ENCODE data around the gene DOK3.

DOK3 gene

GRCh38 chr5:177509381-177509951 lies at the start of gene DOK3:
Gene DOK3 (minus strand): TSS chr5:177509826. CDS start chr5:177509540, 286 bp downstream.
- peak within 1 kb of the TSS; percentile 29 for H3K4me3 ChIP-seq (ENCODE audit: low read depth, low read length)
- DNase-seq (ENCODE audit: low read depth) = no peak

- no peak for DNase-seq (ENCODE audit: low read depth)
- no peak overlapping the region for H3K4me3 ChIP-seq (ENCODE audit: low read depth, low read length)
These were observed 48.2 kb upstream of the DOK3 start for GRCh38 chr5:177557796-177558195.

- no peak overlapping the region for H3K4me3 ChIP-seq (ENCODE audit: low read depth, low read length)
- DNase-seq (ENCODE audit: low read depth) = no peak
These were observed 47.5 kb upstream of the DOK3 start for GRCh38 chr5:177557041-177557647.

DNA sequence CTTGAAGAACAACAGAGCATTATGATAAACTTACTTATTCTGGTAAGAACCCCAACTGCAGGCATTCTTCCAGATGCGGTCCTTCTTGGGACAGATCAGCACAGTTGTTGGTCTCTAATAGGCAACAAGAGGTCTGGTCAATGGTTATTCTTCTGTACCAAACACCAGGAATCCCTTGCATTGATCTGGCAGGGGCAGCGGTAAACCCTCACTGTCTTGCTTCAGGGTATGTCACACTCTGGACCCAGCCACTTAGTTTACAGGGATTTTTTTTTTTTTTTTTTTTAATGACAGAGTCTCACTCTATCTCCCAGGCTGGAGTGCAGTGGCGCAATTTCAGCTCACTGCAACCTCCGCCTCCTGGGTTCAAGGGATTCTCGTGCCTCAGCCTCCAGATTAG lies 46.0 kb upstream of the DOK3 start:
- no peak for DNase-seq (ENCODE audit: low read depth)
- H3K4me3 ChIP-seq (ENCODE audit: low read depth, low read length) = no peak overlapping the region

- H3K4me3 ChIP-seq (ENCODE audit: low read depth, low read length) = no peak overlapping the region
- no peak for DNase-seq (ENCODE audit: low read depth)
These were observed 45.6 kb upstream of the DOK3 start for GRCh38 chr5:177555228-177555627.

- H3K4me3 ChIP-seq (ENCODE audit: low read depth, low read length) = peak within 1 kb of the TSS; percentile 80
These were observed 45.0 kb upstream of the DOK3 start, which contains the start of gene FAM193B for GRCh38 chr5:177554474-177555111. Gene FAM193B (minus strand): TSS chr5:177554563. CDS start chr5:177554458, 105 bp downstream.

GRCh38 chr5:177553671-177554429 lies 44.2 kb upstream of the DOK3 start:
- H3K4me3 ChIP-seq (ENCODE audit: low read depth, low read length) = peak overlapping the region; percentile 80
- DNase-seq (ENCODE audit: low read depth) = no peak

More at GRCh38 chr5:177554474-177555111, 45.0 kb upstream of the DOK3 start, which contains the start of gene FAM193B:
- no peak for DNase-seq (ENCODE audit: low read depth)

GRCh38 chr5:177552839-177553455 lies 43.3 kb upstream of the DOK3 start:
- DNase-seq (ENCODE audit: low read depth) = no peak
- H3K4me3 ChIP-seq (ENCODE audit: low read depth, low read length) = peak overlapping the region; percentile 80

GRCh38 chr5:177550122-177550521 lies 40.5 kb upstream of the DOK3 start:
- H3K4me3 ChIP-seq (ENCODE audit: low read depth, low read length) = no peak overlapping the region
- DNase-seq (ENCODE audit: low read depth) = no peak

GRCh38 chr5:177548495-177548894 lies 38.9 kb upstream of the DOK3 start:
- no peak for DNase-seq (ENCODE audit: low read depth)
- no peak overlapping the region for H3K4me3 ChIP-seq (ENCODE audit: low read depth, low read length)

DNA sequence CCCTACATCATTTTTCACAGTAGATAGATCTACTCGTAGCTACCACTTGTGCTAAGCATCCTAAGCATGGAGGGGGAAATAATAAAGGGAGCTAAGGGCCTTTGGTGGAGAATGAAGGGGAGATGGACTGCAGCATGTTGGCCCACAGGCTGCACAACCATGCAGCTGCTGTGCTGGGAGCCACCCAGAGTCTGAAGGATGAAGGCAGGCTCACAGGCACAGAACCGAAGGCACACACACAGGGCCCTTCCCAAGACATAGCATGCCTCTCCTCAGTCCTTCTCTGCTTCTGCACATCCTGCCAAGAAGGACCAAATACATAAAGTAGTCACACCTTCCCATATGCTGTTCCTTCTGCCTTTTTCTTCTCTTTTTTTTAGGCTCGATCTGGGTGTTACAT lies 38.1 kb upstream of the DOK3 start:
- DNase-seq (ENCODE audit: low read depth) = no peak
- H3K4me3 ChIP-seq (ENCODE audit: low read depth, low read length) = no peak overlapping the region

DNA sequence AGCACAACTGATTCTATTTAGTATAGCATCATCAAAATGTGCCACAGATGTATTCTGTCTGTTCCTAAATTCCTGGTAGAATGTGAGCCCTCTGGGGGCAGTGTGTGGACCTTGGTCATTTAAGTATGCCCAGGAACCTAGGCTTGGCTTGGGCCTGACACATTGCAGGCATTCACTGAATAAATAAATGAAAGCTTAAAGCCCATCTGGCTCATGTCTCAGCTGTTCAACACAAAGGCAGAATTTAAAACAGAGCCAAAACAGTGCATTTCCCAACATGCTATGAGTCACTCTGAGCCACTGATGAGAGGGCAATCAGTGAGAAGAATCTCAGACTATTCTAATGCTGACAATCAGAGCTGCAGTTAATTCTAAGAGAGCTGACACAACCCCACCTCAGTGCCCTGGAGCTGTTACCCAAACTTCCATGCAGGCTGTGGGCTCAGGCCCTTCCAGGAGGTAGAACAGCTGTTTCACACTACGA lies 36.7 kb upstream of the DOK3 start:
- H3K4me3 ChIP-seq (ENCODE audit: low read depth, low read length) = no peak overlapping the region
- peak; percentile 96 for DNase-seq (ENCODE audit: low read depth)

GRCh38 chr5:177545487-177546257 lies 36.0 kb upstream of the DOK3 start:
- H3K4me3 ChIP-seq (ENCODE audit: low read depth, low read length) = no peak overlapping the region

DNA sequence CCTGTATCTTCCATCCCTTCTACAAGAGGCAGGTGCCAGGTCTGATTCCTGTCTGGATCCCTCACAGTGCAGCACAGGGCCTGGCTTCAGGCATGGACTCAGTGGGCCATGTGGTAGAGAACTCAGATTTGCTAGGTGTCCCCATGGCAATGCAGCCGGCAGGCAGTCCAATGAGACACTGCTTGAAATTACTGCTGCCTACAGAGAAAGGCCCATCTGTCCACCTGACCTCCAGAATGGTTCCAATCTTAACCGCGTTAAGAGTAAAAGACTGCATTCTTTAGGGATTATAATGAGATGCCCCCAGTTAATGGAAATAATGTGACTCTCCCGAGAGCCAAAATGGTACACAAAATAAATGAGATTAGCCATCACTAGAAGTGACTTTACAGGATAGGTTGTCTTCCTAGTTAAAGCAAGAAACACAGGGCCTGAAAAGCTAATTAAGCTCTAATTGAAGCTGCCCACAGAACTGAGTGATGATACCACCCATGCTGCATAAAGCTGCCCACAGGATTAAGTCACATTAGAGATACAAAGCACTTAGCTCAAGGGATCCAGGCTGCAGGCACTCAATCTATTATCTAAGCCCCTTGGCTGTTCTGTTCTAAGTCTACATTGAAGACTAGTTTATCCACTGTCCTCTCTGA lies 33.3 kb upstream of the DOK3 start:
- no peak overlapping the region for H3K4me3 ChIP-seq (ENCODE audit: low read depth, low read length)
- no peak for DNase-seq (ENCODE audit: low read depth)

More at GRCh38 chr5:177545487-177546257, 36.0 kb upstream of the DOK3 start:
- peak; percentile 95 for DNase-seq (ENCODE audit: low read depth)

- DNase-seq (ENCODE audit: low read depth) = no peak
- no peak overlapping the region for H3K4me3 ChIP-seq (ENCODE audit: low read depth, low read length)
These were observed 30.8 kb upstream of the DOK3 start for GRCh38 chr5:177540438-177540837.

- no peak for DNase-seq (ENCODE audit: low read depth)
- H3K4me3 ChIP-seq (ENCODE audit: low read depth, low read length) = no peak overlapping the region
These were observed 29.8 kb upstream of the DOK3 start for GRCh38 chr5:177539411-177539810.

GRCh38 chr5:177538876-177539275 lies 29.2 kb upstream of the DOK3 start:
- DNase-seq (ENCODE audit: low read depth) = no peak
- H3K4me3 ChIP-seq (ENCODE audit: low read depth, low read length) = no peak overlapping the region

Measured in skeletal muscle cell (primary cell).